NCI-H1048 (cell line): Measurements from ENCODE around the gene UCK1.
"Not testable (repeated sequence)": the region's sequence is repeated elsewhere in the genome, so short reads cannot be mapped to it uniquely, and the experiment has no call there.

Source experiments
- DNase-seq: peaks from one replicate; lab custom pipeline; 2025; lab: John Stamatoyannopoulos, UW

The UCK1 gene

DNA sequence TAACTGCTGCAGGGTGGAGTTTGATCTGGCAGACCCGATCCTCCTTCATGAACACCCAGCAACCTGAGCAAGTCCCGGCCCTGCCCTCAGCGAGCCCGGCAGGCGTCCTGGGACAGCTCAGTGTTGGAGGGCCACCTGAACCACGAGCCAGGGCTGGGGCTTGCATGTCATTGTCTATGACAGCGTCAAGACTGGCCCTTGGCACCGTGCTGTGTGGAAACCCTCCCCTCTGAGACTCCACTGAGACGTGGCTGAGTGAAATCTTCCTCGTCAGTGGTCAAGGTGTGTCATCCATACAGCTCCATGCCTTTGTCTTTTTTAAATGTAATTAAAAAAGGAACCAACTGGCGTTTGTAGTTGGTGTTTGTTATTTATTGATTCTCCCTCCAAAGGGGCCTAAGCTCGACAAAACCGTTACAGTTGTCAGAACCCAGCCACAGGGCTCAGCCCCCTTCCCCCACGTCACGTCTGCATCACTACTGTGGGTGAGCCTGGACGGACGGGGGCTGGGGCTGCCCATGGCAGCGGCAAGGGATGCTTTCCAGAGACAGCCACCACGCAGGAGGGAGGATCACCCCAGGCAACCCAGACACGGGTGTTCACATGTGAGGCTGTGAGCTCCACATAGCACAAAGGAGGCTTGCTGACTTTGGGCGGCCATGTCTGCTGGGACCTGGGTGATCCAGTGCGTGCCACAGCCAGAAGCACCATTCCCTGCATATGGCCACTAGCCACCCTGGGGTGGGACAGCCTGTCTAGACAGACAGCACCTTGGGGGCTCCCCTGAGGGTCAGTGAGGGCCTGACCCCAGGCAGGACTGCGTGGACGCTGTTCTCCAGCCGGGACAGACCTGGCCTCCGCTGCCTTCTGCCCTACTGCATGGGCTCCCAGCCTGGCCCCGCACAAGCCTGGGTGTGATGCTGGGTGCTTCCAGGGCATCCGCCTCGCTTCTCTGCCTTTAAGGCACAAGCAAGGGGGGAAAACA lies 7.3 kb downstream of the UCK1 start:
- DNase-seq, result no peak

DNA sequence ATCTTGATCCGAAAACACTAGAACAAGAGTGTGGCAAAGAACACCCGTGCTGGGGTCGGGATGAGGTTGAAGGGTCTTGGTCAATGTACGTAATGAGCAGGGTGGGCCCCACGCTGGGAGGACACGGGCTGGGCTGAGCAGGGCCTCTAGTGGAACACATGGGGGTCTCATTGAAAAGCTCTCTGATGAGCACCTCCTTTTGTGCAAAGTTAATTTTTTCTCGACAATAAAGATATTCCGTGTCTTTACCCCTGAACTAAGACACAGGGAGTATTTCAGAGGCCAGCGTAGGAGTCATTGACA lies 8.0 kb downstream of the UCK1 start:
- no peak for DNase-seq

DNA sequence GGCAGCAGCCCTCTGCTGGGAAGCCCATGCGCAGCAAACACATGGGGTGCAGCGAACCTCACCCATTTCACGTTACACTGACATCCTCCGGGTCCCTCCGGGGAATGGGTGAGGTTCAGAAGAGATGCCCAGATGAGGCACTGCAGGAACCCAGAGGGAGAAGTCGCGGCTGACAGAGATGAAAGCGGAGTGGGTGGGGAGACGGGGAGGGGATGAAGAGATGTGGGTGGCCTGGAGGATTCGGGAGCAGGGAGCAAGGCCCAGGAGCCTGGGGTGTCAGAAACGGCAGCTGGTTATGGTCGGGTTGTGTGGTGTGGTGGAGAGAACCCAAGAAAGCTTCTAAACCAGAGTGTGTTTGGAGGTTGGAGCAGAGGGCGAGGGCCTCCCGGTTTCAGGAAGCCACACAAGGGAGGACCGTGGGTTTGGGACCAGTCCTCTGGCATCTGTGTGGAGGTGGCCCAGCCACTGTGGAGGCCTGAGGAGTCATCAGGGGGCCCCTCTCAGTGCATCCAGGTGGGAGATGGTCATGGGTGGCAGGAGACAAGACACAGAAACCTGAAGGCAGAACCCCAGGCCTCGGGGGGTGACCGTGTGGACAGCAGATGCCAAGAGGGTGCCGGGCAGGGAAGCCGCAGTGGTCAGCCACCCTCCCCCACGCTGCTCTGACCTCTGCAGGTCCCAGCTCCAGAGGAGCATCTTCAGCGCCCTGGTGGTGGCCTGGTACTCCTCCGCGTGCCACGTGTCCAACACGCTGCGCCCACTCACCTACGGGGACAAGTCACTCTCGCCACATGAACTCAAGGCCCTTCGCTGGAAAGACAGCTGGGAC lies 8.6 kb downstream of the UCK1 start:
- DNase-seq, result no peak

DNA sequence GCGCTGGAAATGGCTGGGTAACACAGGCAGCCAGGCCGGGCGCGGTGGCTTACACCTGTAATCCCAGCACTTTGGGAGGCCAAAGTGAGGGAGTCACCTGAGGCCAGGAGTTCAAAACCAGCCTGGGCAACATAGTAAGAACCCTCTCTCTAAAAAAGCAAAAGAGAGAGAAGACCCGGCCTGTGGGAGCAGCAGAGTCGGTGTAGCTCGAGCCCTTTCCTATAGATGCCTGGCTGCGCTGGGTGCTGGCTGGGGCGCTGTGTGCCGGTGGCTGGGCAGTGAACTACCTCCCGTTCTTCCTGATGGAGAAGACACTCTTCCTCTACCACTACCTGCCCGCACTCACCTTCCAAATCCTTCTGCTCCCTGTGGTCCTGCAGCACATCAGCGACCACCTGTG lies 9.2 kb downstream of the UCK1 start:
- DNase-seq, result no peak

DNA sequence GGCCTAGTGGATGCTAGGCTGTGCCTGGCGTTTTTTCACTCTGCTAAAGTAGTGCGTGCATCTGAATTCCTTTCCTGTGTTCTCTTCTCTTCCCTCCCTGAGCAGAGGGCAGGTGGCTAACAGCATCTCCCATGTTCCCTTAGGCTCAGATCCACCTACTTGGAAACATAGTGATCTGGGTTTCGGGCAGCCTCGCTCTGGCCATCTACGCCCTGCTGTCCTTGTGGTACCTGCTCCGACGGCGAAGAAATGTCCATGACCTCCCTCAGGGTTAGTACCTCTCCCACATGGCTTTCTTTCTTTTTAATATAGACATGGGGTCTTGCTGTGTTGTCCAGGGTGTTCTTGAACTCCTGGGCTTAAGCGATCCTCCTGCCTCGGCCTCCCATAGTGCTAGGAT lies 9.9 kb downstream of the UCK1 start:
- no peak for DNase-seq

DNA sequence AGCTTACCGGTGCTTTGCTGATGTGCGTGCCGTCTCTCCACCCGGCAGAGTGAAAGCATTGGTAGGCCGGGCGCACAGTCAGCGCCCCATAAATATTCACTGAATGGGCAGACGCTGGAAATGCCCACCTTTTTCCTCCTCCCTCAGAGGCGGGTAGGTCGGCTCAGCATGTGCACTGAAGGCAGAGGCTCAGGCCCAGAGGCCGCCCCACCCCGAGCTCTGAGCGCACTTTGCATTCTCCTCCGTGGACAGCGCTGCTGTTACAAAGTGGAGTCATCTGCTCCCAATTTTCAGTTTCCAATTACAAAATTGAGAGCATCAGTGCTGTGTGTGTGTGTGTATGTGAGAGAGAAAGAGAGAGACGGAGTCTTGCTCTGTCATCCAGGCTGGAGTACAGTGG lies 10.6 kb downstream of the UCK1 start:
- no peak for DNase-seq

DNA sequence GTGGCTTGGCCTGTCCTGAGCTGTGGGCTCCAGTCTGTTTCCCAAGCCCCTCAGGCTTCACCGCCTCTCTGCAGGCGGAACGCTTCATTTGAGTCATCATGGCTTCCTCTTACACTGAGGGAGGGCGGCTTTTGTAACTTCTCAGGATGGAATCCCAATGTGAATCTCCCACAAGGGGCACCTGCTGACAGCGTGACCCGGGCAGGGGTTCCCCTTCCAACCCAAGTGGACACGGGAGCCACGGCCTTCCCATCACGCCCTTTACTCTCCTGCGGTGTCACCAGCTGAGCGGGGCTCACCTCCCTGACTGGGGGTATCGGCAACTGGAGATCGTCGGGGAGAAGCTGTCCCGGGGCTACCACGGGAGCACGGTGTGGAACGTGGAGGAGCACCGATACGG lies 12.5 kb downstream of the UCK1 start:
- no peak for DNase-seq

DNA sequence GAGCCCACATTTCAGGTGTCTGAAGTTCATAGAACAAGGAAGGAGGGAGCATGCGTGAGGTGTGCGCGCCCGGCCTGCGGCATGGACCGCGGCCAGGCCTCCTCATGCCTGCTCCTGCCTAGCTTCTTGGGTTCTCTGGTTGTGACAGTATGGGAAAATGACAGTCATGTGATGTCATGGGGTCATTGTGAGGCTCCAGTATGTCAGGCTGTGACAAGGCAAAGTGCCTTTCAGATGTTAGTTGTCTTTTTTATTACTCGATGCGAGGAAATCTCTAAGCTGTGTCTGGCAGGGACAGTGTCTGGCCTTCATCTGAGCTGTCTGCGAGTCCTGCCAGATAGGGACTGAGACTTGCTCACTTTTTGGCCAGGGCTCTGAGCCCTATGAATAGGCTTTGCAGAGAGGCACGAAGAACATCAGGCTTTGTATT lies 13.3 kb downstream of the UCK1 start:
- no peak for DNase-seq

DNA sequence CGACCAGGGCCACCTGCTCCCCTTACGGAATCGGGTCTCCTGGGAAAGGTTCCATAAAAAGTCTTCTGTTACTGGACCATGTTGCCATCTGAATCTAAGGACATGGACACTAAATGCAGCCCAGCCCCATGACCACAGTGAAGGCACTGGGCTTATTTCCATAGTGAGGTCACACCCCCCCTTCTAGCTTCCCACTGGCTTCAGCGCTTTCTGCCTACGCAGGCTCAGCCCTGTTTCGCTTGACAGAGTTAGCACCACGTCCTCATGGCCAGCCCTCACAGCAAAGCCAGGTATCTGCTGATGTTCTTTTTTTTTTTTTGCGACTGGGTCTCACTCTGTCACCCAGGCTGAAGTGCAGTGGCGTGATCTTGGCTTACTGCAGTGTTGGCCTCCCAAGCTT lies 14.1 kb downstream of the UCK1 start:
- DNase-seq, result no peak

DNA sequence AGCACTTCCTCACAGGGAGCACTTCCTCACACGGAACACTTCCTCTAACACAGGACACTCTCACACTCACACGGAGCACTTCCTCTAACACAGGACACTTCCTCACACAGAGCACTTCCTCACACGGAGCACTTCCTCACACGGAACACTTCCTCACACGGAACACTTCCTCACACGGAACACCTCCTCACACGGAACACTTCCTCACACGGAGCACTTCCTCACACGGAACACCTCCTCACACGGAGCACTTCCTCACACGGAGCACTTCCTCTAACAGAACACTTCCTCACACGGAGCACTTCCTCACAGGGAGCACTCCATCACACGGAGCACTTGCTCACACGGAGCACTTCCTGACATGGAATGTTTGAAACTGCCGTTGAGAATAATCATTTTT lies 15.0 kb downstream of the UCK1 start:
- DNase-seq, result no peak

DNA sequence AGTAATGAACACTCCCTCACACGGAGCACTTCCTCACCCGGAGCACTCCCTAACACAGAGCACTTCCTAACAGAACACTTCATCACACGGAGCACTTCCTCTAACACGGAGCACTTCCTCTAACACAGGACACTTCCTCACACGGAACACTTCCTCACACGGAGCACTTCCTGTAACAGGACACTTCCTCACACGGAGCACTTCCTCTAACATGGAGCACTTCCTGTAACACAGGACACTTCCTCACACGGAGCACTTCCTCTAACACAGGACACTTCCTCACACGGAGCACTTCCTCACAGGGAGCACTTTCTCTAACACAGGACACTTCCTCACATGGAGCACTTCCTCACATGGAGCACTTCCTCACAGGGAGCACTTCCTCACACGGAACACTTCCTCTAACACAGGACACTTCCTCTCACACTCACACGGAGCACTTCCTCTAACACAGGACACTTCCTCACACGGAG lies 15.5 kb downstream of the UCK1 start:
- DNase-seq, result not testable (repeated sequence)

DNA sequence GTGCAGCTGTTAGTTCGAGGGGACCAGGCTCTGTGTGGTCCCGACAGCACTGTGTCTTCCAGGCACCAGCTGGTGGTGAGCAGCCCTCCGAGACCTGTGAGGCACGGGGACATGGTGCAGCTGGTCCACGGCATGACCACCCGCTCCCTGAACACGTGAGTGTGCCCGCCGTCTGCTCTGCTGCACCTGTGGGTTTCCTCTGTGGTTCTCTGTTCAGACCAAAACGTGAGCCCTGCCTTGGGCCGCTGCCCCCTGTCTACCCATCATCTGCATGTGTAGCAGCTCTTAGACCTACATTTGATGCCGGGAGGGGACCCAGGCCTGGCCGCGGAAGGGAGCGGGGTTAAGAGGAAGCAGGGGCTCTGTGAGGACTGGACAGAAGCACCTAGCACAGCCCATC lies 17.9 kb downstream of the UCK1 start:
- no peak for DNase-seq

DNA sequence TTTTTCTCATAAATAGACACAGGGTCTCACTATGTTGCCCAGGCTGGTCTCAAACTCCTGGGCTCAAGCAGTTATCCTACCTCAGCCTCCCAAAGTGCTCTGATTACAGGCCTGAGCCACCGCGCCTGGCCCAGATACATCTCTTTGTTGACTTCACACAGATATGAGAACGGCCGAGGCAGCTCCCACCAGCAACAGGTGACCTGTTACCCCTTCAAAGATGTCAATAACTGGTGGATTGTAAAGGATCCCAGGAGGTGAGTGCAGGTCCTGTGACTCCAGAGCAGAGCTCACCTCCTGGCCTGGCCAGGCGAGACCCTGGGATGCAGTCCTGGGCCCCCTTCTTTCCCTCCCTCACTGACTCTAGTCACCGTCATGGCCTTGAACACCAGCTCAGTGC lies 19.2 kb downstream of the UCK1 start:
- no peak for DNase-seq

DNA sequence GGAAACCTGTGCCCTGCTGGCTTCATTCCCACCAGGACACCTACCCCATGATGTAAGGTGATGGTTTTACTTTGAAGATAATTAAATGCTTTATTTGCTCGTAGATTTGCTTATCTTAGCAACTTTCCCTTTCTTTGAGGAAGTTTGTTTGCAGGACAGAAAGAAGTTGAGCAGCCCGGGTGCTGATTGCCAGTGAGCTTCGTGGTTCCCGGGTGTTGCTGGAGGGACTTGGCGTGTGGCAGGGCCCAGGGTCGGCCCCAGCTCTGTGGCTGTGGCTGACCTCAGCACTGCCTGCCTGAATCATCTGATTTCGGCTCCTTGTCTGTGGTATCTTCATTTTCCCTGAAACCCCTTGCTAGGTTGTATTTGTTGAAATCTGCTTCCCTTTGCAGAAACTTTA lies 19.6 kb downstream of the UCK1 start:
- no peak for DNase-seq

DNA sequence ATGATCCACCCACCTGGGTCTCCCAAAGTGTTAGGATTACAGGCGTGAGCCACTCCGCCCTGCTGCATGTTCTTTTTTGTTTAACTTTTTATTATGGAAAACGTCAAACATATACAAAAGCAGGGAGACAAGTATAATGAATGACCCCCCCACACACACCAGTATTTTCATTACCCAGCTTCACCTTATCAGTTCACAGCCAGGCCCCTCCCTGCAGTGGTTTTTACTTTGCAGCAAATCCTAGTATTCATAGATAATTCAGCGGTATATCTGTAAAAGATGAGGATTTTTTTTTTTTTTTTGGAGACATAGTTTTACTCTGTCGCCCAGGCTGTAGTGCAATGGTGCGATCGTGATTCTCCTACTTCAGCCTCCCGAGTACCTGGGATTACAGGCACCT lies 26.1 kb downstream of the UCK1 start:
- no peak for DNase-seq

DNA sequence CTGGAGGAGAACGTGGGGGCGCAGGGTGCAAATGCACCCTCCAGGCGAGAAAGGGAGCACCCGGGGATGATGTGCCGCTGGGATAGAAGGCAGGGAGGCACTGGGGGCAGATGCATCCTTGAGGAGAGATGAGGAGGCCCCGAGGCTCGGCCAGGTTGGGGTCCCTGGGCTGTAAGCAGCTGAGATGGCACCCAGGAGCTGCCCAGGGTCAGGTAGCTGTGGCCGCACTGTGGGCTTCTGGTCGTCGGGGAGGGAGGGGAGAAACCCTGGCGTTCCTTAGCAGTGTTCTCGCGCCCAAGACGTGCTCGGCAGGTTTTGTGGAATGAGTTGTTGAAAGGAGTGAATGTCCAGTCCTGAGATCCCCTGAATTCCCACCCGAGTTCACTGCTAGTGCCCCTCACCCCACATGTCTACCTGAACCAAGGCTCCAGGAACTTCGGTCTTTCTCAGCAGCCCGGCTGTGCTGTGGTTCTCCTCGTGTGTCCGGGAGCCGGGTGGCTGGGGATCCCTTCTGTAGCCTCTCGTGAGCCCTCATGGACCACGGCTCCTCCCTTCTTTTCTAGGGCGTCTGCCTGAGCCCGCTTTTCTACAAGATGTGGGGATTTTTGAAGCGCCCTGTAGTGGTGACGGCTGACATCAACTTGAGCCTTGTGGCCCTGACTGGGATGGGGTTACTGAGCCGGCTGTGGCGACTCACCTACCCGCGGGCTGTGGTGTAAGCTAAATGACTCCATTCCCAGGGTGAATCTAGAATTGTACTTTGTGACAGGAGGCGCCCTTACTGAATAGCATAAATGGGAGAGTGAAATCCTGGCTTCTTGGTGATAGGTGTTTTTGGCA lies 27.2 kb downstream of the UCK1 start:
- DNase-seq, result no peak

DNA sequence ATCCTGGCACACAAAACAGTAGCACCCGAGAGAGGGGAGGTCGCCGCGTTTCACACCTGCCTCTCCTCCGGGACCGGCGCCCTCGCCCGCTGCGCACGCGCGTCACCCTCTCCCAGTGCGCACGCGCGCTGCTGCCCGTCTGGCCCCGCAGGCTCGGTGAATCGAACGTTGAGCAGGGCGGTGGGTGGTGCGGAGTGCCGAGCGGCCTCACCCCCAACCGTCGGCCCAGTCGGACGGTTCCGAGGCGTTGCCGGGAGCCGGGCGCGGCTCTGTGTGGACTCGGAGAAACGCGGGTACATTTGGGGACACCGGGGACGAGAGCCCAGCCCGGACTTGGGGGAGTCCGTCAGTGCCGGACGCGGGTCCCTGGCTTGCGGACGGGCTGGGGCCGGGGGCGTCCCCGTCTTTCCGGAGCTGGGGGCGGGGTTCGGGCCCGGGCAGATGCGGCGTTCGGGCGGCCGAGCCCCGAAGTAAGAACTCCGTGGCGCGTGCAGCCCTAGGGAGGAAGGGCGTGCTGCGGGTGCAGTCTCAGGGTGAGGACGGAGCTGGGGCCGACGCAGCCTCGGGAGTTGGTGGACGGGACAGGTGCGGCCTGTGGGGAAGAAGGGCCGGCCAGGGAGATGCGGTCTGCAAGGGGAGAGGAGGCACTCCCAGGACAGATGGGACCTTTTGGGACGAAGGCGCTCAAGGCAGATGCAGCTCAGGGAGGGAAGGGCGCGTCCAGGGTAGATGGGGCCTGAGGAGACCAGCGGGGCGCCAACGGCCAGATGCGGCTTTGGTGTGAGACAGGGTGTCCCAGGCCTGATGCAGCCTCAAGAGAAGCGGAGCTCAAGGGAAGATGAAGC lies 28.1 kb downstream of the UCK1 start, which contains the start of gene POMT1:
POMT1 (plus strand) TSS at position 138 of the 845 bp plus-strand sequence. CDS start 1,301 bp downstream, outside the sequence.
- peak; percentile 51 for DNase-seq

DNA sequence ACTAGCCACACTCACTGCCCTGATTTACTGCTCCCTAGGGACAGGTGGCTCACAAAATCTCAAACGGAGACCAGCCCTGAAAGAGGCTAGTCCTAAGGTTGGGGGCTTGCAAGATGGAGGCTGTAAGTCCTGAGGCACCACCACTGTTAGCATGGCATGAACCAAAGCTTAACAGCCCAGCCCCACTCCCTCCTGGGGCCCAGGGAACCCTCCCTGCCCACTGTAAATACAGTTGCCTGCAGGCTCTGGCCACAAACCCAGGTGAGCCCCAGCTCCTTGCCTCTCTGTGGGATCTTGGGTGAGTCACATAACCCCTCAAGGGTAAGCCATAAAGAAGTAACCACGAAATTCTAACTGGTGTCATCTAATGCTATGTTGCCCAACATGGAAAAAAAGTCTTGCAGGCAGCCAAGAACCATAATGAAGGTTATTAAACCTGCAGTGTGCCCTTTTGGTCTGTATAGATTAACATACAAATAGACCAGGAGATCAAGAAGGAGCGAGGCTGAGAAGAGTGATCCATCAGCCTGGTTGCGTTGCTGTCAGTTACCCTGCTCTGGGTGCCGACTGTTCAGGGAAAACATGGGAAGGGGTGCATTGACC lies 30.0 kb downstream of the UCK1 start:
- DNase-seq, result no peak

DNA sequence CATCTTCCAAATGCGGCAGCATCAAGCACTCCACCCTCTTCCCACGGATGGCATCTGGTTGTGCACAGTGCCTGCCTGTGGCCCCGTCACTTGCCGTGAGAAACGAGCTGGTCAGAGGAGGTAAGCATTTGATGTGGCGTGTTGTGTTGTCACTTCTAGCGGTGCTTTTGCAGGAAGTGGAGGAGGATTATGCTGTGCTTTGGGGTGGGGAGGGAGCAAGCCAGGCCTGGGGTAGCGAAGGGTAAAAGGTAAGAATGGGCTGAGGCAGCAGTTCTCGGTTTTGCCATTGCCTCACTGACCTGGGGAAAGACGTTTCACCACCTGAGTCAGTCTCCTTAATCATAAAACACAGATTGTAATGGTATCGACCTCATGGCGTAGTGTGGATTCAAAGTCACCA lies 30.7 kb downstream of the UCK1 start:
- no peak for DNase-seq

DNA sequence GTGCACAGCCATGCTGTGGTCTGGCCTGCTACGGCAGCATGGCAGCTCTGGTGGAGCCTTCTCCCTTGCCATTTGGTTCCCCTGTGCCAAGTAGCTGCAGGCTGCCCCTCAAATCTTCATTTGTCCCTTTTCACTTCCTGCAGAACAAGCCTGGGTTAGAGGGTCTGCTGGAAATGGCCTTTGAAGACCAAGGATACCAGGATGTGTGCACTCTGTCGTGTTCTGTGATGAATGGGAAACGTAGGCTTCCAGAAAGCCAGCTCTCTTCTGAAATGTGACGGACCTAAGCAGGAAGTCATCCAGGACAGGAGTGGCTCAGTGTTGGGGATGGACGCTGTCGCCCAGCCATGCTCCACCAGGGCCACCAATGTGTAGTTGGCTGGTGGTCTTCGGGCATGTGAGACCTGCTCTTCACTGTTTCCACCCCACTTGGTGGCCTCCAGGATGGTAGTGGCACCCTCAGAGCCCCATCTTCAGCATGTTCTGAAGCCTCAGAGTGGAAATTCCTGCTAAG lies 31.8 kb downstream of the UCK1 start:
- DNase-seq, result no peak
